Measurements from ENCODE around the gene UBA3.

The UBA3 gene

DNA sequence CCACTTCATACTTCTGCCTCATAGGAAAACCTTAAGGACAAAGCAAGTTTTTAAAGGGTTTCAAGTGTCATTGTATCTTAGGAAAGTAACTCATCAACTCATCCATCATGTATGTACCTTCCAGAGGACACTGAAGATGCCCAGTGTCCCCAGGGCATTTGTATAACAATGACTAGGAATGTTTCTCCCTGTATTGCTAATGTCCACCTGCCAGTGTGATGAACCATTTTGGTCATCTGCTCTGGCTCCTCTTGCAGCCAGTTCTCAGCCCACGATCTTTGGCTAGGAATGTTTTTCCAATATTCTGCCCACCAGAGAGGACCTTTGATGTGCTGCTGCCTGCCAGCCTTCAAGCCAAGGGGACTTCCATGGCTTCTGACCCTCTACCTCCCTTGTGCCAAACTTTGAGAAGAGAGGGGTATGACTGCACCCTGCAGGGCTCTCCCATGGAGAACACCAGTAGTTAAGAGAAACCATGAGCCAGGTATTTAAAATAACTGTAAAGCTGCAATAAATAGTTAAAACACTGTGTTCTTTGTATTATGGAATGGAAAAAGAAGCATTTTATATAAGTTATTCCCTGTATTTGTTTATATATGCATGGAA lies 30.9 kb upstream of the UBA3 start:
- Mint-ChIP-seq H3K36me3 (peaks cover 25% of the 10 kb centered on the region), H3K9me3 (no peaks in the 10 kb centered on the region), H3K27ac (no peak overlapping the region), H3K4me3 (no peak overlapping the region), H3K4me1 (peaks cover 7% of the 10 kb centered on the region)
- no peak for DNase-seq (ENCODE audit: low spot score in 2 of 2)
- no peak for ATAC-seq

DNA sequence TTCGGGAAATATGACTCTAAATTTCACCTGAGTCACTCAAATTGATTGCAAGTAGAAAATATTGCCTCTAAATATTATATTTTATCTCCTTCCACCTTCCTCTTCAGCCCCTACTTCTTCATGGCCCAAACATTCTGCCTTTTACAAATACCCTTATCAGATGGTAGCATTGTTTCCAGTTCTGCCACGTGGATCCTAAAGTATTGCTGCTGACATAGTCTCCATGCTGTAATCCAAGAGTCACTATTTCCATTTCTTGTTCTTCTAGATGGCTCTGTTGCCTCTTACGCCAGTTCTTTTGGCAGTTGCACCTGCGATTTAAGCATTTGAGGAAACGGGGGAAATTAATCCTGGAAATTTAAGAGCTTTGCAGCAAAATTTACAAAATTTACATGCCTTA lies 28.6 kb upstream of the UBA3 start:
- Mint-ChIP-seq H3K9me3 (no peaks in the 10 kb centered on the region), H3K4me3 (no peak overlapping the region), H3K36me3 (peaks cover 47% of the 10 kb centered on the region), H3K4me1 (peaks cover 14% of the 10 kb centered on the region), H3K27ac (no peak overlapping the region)
- ATAC-seq (no peak), DNase-seq (ENCODE audit: low spot score in 2 of 2) (no peak)

DNA sequence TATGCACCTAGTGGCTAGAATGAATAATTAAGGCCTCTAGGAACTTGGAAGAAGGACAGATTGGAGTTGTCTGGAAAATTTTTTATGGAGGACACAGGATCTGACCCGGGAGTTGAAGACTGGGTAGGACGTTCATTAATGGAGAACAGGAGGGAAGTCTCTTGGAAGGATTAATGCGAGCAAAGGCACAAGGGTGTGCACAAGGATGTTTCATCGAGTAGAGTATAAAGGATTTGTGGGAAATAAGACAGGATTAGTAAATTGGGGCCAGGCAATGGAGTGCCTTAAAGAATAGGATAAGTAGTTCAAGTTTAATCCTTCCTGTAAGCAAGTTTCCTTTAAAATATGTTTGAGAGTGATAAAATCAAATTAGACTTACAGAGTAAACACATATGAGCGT lies 27.7 kb upstream of the UBA3 start:
- DNase-seq (ENCODE audit: low spot score in 2 of 2) (no peak), ATAC-seq (no peak)
- H3K36me3 Mint-ChIP-seq, result peaks cover 57% of the 10 kb centered on the region
- no peaks in the 10 kb centered on the region for H3K9me3 Mint-ChIP-seq
- no peak overlapping the region for H3K4me3 Mint-ChIP-seq
- H3K4me1 Mint-ChIP-seq, result peaks cover 23% of the 10 kb centered on the region
- H3K27ac Mint-ChIP-seq, result no peak overlapping the region

DNA sequence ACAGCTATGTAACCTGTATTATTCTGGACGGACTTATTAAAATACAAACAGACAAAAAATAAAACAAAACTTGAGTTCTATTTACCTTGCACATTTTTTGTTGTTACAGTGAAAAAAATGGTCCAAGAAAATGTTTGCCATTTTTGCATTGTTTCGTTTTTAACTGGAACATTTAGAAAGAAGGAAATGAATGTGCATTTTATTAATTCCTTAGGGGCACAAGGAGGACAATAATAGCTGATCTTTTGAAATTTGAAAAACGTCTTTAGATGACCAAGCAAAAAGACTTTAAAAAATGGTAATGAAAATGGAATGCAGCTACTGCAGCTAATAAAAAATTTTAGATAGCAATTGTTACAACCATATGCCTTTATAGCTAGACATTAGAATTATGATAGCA lies 25.2 kb upstream of the UBA3 start:
- peaks cover 82% of the 10 kb centered on the region for H3K36me3 Mint-ChIP-seq
- ATAC-seq (no peak), DNase-seq (ENCODE audit: low spot score in 2 of 2) (no peak)
- H3K27ac Mint-ChIP-seq, result no peak overlapping the region
- no peak overlapping the region for H3K4me3 Mint-ChIP-seq
- peaks cover 30% of the 10 kb centered on the region for H3K4me1 Mint-ChIP-seq
- H3K9me3 Mint-ChIP-seq, result no peaks in the 10 kb centered on the region

DNA sequence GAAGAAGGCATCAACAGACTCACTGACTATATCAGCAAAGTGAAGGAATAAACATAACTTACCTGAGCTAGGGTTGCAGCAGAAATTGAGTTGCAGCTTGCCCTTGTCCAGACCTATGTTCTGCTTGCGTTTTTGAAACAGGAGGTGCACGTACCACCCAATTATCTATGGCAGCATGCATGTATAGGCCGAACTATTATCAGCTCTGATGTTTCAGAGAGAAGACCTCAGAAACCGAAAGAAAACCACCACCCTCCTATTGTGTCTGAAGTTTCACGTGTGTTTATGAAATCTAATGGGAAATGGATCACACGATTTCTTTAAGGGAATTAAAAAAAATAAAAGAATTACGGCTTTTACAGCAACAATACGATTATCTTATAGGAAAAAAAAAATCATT lies 24.4 kb upstream of the UBA3 start:
- no peak for DNase-seq (ENCODE audit: low spot score in 2 of 2)
- Mint-ChIP-seq H3K4me1 (peaks cover 37% of the 10 kb centered on the region), H3K9me3 (no peaks in the 10 kb centered on the region), H3K36me3 (peaks cover 89% of the 10 kb centered on the region), H3K4me3 (no peak overlapping the region), H3K27ac (peak overlapping the region; percentile 46)
- no peak for ATAC-seq

DNA sequence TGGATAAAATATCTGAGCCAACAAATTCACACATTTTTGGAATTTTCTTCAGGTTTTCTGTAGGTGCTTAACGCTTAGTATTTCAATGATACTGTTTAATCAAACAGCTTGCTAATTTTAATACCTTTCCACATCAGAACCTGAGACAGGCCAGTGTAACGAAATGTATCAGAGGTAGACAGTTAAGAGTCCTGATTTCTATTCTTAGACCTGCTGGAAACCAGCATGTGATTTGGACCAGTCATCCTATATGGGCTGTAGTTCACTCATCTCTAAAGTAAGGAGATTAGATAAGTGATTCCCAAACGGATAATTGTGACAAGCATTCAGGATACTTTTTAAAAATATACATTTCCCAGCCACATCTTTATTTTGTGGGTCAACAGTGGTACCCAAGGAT lies 23.0 kb upstream of the UBA3 start:
- H3K27ac Mint-ChIP-seq, result peak overlapping the region; percentile 46
- no peak for ATAC-seq

DNA sequence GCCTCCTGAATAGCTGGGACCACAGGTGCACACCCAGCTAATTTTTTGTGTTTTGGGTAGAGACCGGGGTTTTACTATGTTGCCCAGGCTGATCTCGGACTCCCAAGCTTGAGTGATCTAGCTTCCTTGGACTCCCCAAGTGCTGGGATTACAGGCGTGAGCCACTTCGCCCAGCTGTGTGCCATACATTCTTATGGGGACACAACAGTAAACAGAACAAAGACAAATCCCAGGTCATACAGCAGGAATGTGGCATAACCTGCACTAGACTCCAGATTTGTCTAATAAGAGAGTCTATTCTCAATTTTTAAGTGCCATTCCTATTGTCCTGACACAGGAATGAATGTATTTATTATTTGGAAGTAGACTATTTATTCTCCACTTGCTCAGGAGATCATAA lies 22.2 kb upstream of the UBA3 start:
- ATAC-seq (no peak), DNase-seq (ENCODE audit: low spot score in 2 of 2) (no peak)
- peaks cover 100% of the 10 kb centered on the region for H3K36me3 Mint-ChIP-seq
- no peak overlapping the region for H3K4me3 Mint-ChIP-seq
- H3K27ac Mint-ChIP-seq, result no peak overlapping the region
- H3K9me3 Mint-ChIP-seq, result no peaks in the 10 kb centered on the region
- H3K4me1 Mint-ChIP-seq, result peaks cover 39% of the 10 kb centered on the region

More for the DNA sequence above, 23.0 kb upstream of the UBA3 start:
- Mint-ChIP-seq H3K4me1 (peaks cover 40% of the 10 kb centered on the region), H3K9me3 (no peaks in the 10 kb centered on the region), H3K36me3 (peaks cover 100% of the 10 kb centered on the region), H3K4me3 (no peak overlapping the region)
- no peak for DNase-seq (ENCODE audit: low spot score in 2 of 2)

DNA sequence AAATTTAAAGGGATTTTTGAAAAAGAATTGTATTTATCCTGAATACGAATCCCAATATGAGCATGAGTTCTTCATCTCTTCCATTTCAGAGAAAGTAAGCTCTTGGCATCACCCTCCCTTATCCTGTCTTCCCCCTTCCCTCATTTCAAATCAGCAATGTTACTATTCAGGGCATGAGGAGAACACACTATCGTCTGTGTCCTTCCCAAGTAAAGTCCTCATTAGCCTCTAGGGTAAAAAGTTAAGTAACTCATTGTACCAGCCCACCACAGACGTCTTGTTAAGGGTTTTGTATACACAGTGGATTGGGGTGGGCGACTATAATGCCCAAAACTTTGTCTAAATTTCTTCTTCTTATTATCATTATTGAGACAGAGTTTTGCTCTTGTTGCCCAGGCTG lies 19.4 kb upstream of the UBA3 start:
- peaks cover 100% of the 10 kb centered on the region for H3K36me3 Mint-ChIP-seq
- H3K4me1 Mint-ChIP-seq, result peaks cover 66% of the 10 kb centered on the region
- H3K27ac Mint-ChIP-seq, result peak overlapping the region; percentile 50
- H3K4me3 Mint-ChIP-seq, result no peak overlapping the region
- no peak for ATAC-seq
- no peaks in the 10 kb centered on the region for H3K9me3 Mint-ChIP-seq
- DNase-seq (ENCODE audit: low spot score in 2 of 2), result no peak

DNA sequence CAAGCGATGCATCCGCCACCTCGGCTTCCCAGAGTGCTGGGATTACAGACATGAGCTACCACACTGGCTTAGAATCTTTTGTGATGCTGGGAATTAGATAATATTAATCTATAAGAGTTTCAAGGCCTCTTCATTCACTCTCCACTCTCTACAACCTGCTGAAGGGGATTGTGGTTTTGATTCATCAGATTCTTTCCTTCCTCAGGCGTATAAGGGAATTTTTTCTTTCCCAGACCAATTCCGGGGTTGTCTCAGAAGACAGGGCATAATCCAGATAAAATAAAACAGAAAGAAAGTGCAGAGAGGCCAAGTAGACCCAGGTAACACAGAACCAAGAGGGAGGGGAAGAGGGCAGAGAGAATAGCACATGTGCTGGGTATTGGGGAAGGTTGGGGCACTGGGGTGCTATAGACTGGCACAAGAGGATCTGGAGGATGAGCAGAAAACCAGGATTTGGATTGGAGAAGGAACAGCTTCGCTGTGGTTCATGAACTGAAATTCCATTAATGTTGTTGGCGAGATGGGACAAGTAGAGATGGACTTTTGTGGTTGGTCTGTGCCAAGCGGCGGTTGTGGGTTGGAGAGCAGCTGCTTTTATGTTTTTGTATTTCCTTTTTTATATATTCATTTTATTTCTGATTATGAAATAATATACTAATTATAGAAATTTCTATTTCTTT lies 17.4 kb upstream of the UBA3 start:
- no peak overlapping the region for H3K4me3 Mint-ChIP-seq
- peaks cover 63% of the 10 kb centered on the region for H3K4me1 Mint-ChIP-seq
- H3K27ac Mint-ChIP-seq, result peak overlapping the region; percentile 82
- peaks cover 100% of the 10 kb centered on the region for H3K36me3 Mint-ChIP-seq
- ATAC-seq, result no peak
- DNase-seq (ENCODE audit: low spot score in 2 of 2), result no peak
- no peaks in the 10 kb centered on the region for H3K9me3 Mint-ChIP-seq

DNA sequence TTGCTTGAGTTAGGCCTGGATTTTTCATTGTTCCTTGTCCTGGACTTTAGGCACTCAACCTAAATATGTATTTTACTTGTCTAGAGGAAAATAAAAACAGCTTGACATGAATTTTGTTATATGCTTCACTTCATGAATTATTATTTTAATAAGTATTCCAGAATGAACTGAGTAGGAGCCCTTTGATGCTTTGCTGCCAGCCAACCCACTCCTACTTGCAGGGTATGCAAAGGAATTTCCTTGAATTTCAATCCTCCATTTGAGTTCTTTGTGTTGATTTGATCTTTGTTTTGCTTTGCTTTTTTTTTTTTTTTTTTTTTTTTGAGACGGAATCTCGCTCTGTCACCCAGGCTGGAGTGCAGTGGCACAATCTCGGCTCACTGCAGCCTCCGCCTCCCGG lies 16.1 kb upstream of the UBA3 start:
- DNase-seq (ENCODE audit: low spot score in 2 of 2) (no peak), ATAC-seq (no peak)
- H3K4me3 Mint-ChIP-seq, result peak overlapping the region; percentile 89
- no peaks in the 10 kb centered on the region for H3K9me3 Mint-ChIP-seq
- peaks cover 100% of the 10 kb centered on the region for H3K36me3 Mint-ChIP-seq
- H3K27ac Mint-ChIP-seq, result peak overlapping the region; percentile 82
- H3K4me1 Mint-ChIP-seq, result peaks cover 71% of the 10 kb centered on the region

DNA sequence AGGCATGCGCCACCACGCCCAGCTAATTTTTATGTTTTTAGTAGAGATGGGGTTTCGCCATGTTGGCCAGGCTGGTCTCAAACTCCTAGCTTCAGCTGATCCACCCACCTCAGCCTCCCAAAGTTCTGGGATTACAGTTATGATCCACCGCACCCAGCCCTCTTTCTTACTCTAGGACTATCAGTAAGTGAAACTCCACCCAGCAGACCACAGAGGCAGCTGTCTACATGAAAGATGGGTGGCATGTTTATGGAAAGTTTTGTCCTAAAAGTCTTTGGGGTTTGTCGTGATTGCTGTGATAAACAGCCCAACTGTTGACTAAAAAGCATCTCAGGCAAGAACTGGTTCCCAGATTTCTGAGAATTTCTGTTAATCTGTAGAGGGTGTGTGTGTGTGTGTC lies 15.5 kb upstream of the UBA3 start:
- Mint-ChIP-seq H3K9me3 (no peaks in the 10 kb centered on the region), H3K36me3 (peaks cover 98% of the 10 kb centered on the region), H3K27ac (peak overlapping the region; percentile 94), H3K4me1 (peaks cover 77% of the 10 kb centered on the region), H3K4me3 (peak overlapping the region; percentile 89)
- DNase-seq (ENCODE audit: low spot score in 2 of 2) (peak in 1 of 2 donors; percentile 55), ATAC-seq (peak; percentile 46)

DNA sequence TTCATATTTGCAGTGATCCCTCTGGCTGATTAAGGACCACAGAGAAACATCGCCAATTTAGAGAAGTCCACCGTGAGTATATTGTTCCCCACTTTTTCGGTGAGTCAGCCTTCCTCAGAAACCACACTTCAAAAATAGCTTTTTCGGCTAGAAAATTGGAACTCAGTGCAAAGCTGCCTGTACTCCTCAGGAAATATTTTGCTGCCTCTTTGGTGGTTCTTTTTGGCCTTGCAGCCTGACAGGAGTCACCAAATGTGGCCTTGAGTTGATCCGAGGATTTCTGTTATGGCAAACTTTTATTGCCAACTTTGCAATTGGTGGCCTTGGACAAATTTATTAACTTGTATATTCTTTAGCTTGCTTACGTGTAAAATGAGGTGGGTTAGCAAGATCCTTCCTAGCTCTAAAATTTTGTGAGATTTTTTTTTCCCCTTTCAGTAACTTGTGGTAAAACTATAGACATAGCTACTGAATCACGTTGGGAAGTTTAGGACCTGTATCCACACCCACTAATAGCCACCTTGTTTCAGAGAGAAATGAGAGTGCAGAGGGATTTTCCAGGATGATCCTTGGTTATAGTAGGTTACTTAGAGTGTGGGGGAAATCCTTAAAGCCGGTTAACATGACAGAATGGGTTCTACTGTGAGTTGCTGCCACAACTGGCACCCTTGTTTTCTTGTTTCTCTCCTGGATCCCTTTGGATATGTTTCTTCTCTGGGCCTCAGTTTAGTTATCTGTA lies 14.5 kb upstream of the UBA3 start:
- peak overlapping the region; percentile 89 for H3K4me3 Mint-ChIP-seq
- DNase-seq (ENCODE audit: low spot score in 2 of 2), result peak in 1 of 2 donors; percentile 56
- peak overlapping the region; percentile 94 for H3K27ac Mint-ChIP-seq
- no peaks in the 10 kb centered on the region for H3K9me3 Mint-ChIP-seq
- ATAC-seq, result peak; percentile 45
- H3K36me3 Mint-ChIP-seq, result peaks cover 98% of the 10 kb centered on the region
- H3K4me1 Mint-ChIP-seq, result peaks cover 78% of the 10 kb centered on the region

DNA sequence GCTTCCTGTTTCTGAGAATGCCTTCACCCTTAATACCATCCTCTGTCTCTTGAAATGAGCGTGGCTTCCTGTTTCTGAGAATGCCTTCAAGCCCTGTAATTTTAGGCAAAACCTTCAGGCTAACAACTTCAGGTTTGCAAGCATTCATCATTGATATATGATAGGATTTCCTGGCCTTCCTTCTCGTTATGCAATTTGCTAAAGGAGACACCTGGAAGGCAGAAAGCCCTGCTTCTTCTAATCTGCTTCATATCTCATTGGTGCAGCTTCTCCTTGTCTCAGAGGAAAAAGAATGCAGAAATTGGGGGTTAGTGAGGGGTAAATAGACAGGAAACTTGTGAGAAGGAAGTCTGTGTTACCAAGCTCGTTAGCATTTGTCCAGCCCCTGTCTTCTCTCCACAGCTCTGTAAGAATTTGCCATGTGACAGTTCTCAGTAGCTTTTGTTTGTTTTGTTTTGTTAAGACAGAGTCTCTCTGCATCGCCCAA lies 11.9 kb upstream of the UBA3 start:
- Mint-ChIP-seq H3K36me3 (peaks cover 98% of the 10 kb centered on the region), H3K4me3 (peak overlapping the region; percentile 89), H3K27ac (peak overlapping the region; percentile 94), H3K9me3 (no peaks in the 10 kb centered on the region), H3K4me1 (peaks cover 79% of the 10 kb centered on the region)
- ATAC-seq (peak; percentile 87), DNase-seq (ENCODE audit: low spot score in 2 of 2) (no peak)

DNA sequence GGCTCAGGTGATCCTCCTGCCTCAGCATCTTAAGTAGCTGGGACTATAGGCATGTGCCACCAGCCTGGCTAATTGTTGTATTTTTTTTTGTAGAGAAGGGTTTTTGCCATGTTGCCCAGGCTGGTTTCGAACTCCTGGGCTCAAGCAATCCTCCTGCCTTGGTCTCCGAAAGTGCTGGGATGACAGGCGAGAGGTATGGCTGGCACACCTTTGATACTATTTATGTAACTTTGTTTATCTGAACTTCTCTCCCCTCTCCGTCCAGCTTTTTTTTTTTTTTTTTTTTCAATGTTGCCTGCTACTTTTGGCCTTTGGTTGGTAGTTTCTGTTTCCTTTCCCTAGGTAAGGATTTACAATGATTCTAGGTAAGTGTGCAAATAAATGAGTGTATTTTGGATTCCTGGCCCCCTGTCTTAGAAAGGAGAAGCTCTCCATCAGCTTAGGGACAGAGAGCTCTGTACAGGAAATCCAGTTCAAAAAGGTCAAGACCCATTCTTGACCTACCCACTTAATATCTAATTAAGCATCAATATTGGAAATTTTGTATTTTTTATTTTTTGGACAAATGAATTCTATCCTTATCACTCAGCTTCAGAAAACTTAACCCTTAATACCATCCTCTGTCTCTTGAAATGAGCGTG lies 11.3 kb upstream of the UBA3 start:
- Mint-ChIP-seq H3K4me3 (peak overlapping the region; percentile 89), H3K9me3 (no peaks in the 10 kb centered on the region), H3K36me3 (peaks cover 98% of the 10 kb centered on the region), H3K4me1 (peaks cover 74% of the 10 kb centered on the region), H3K27ac (peak overlapping the region; percentile 94)
- no peak for DNase-seq (ENCODE audit: low spot score in 2 of 2)
- no peak for ATAC-seq

DNA sequence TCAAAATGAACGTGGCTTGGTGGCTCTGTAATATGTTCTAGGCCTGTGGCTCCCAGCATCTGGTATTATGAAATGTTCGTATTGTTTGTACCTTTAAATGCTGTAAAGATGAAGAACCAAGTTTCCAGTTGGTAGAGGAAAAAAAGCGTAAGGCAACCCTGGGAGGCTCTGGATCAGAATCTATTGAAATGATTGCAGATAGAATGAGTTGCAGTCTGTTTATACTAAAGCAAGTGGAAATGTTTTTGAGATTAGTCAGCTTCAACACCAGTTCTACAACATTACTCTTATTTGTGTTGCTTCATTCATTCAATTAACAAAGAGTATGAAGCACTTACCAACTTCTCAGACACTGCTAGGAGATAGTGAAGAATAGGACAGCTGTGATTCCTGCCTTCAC lies 9.9 kb upstream of the UBA3 start:
- peaks cover 98% of the 10 kb centered on the region for H3K36me3 Mint-ChIP-seq
- no peaks in the 10 kb centered on the region for H3K9me3 Mint-ChIP-seq
- ATAC-seq (no peak), DNase-seq (ENCODE audit: low spot score in 2 of 2) (no peak)
- H3K27ac Mint-ChIP-seq, result peak overlapping the region; percentile 94
- peak overlapping the region; percentile 89 for H3K4me3 Mint-ChIP-seq
- peaks cover 59% of the 10 kb centered on the region for H3K4me1 Mint-ChIP-seq
